HS-5 (cell line): ENCODE results near the gene NABP1.

Experiments used
- DNase-seq: peaks from one replicate; pipeline ENCODE4 v3.0.0-alpha.2; 2012; ENCODE audit warnings: low read depth

Gene NABP1

DNA sequence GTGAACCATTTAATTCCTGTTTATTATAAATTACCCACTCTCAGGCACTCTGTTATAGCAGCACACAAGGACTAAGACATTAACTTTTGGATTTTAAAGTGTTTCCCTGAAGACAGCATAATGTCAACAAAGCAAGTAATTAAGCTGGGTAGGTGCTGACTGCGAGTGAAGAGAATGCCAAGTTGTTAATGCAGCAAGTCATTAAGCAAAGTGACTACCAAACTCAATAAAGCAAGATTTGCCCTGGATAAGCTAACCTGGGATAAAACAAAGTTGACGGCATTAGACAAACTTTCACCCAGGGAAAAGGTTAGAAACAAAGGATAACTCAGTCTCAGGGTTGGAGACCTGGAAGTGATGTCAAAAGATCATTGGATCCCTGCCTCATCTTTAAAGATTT, 28.4 kb upstream of the NABP1 start:
- DNase-seq, result no peak

DNA sequence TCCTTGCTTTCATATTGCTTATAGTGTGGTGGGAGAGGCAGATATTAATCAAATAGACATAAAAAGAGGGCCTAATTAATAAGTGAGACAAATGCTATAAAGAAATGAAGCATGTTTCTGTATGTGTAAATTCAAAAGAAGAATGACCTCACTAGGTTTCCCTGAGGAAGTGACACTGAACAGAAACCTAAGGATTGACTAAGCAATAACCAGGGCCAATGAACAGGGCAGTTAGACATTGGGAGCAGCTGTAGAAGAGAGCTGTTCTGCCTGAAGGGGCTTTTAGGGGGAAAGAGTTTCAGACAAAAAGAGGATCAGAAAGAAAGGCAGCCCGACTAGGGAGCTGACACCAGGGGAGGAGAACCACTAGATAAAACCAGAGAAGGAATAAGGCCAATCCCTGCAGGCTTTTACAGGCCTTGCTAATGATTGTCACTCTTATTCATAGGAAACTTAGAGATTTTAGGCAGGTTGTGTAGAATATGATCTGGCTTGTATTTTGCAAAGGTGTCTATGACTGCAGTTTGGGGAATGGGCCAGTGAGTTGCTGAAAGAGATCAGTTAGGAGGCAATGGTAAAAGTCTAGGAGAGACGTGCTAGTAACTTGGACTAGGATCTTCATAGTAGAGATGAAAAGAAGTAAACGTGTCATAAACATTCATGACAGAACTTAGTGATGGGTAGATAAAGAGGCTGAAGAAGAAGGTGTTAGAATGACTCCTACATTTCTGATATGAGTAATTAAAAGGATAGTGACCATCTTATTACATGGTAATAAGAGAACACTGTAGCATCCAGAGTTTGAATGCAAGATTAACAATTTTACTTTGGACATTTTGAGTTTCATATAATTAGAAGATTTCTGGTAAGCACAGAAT, 26.8 kb upstream of the NABP1 start:
- no peak for DNase-seq

DNA sequence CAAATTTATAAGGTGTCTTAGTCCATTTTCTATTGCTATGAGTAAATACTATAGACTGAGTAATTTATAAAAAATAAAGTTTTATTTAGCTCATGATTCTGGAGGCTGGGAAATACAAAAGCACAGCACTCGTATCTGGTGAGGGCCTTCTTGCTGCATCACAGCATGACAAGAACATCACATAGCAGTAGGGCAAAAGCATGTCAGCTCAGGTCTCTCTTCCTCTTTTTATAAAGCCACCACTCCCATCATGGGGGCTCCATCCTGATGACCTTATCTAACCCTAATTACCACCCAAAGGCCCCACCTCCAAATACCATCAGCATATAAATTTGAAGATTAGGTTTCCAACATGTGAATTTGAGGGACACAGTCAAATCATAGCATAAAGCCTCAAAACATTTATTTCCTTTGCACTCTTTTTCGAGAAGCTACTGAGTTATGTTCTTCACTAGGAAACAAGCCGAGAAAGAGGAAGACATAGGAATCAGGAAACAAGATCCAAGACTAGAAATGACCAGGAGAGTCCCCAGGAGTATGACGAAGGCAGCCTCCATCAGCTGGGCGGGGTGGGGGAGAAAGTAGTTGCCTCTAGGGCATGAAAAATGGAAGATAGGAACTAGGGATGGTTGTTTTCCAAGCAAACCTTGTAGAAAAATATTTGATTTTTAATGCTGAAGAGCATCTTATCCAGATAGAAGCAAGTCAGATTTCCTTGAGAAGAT, 24.1 kb upstream of the NABP1 start:
- DNase-seq, result no peak

GRCh38 chr2:191656391-191656790, 21.5 kb upstream of the NABP1 start:
- peak; percentile 93 for DNase-seq

GRCh38 chr2:191656792-191657191, 21.1 kb upstream of the NABP1 start:
- DNase-seq, result no peak

GRCh38 chr2:191657977-191658376, 20.0 kb upstream of the NABP1 start:
- peak; percentile 87 for DNase-seq

DNA sequence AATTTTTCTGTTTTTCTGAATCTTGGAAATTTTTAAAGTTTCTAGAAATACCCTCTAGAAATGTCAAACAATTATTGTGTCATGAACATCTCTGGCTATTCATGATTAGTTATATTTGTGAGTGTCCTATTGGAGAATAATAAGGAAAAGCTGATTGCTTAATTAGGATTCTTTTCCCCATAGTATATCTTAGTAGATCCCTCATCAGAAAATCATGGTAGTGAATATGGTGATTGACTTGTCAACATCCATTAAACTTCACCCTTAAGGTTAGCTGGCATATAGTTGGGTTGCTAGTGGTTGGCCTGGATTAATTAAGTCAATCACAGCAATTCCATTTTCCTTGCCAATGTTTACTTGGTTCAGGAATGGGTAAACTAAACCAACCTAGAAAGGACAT, 18.7 kb upstream of the NABP1 start:
- no peak for DNase-seq

DNA sequence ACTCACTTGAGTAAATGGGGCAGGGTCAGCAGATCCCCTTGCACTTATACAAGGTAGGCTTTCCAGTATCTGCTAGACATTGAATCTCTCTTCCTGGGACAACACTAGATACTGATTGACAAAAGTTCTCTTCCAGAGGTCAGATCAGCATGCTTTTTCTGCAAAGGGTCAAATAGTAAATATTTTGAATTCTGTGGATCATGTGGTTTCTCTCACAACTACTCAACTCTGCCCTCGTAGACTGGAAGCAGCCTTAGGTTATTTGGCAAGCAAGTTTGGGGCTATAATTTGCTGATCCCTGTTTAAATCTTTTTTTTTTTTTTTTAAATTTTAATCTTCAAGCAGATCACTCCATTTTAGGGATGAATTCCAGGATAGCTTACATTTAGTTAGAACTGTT, 17.4 kb upstream of the NABP1 start:
- DNase-seq, result no peak

- DNase-seq, result no peak
These were observed 16.6 kb upstream of the NABP1 start for GRCh38 chr2:191661097-191661924.

DNA sequence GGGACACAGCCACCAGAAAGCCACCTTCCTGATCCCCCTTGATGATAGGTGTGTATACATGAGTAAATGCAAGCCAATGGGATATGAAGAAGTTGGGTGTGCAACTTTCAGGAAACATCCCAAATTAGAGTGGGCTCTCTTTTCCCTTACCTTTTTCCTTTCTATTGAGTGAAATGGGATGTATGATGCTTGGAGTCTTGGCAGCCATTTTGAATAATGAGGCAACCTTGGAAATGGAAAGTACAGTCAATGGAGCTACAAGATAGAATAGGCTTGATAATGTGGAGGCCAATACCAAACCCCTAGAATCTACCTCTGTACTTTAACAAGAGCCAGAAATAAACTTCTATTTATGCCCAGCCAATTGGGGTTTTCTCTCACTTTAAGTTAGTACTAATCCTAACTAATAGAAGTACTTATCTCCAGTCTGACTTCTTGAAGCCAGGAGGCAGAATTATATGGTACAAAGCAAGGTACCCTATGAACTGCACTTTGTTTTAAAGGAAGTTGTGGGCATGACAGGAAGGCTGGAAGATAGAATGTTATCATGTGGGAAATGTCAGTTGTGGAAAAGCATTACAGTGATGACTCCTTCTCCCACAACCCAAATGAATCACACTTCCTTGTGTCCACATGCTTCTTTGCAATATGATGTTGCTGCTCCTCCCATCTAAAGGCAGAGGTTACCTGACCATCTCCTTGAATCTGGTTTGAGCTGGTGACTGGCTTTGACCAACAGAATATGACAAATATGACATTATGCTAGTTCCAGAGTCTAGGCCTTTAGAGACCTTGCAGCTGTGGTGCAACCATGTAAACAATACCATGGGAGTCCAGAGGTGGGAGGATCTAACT, 12.9 kb upstream of the NABP1 start:
- DNase-seq, result no peak

GRCh38 chr2:191666226-191666625, 11.7 kb upstream of the NABP1 start:
- no peak for DNase-seq

GRCh38 chr2:191666732-191667131, 11.2 kb upstream of the NABP1 start:
- no peak for DNase-seq

DNA sequence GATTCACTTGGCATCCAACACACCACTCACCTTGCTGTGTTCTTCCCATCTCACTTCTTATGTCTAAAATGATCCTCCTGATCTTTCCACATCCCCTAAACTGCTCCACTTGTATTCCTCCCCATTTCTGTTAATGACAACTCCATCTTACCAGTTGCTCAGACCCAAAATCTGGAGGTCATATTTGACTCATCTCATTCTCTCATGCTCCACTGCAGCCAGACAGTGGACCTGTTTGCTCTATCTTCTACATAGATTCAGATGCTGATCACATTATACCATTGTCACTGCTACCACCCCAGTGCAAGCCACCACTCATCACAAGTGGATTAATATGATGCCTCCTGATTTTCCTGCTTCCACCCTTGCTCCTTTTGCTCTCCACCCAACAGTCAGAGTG, 7.9 kb upstream of the NABP1 start:
- no peak for DNase-seq

DNA sequence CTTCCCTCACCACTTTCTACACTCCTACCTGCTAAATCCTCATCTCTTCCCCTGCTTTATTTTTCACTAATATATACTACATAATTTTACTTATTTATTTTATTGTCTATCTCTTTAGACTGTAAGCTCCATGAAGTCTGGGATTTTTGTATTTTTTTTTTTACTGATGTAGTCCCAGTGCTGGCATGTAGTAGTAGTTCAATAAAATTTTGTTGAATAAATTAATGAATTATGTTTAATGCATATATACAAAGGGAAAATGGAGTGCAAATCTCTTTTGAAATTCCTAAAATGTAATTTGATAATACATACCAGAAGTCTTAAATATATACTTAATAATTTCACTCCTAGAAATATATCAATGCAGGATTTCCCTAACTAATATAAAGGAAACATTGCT, 7.1 kb upstream of the NABP1 start:
- DNase-seq, result no peak

- DNase-seq, result no peak
These were observed 1.9 kb upstream of the NABP1 start for GRCh38 chr2:191675807-191676721.

DNA sequence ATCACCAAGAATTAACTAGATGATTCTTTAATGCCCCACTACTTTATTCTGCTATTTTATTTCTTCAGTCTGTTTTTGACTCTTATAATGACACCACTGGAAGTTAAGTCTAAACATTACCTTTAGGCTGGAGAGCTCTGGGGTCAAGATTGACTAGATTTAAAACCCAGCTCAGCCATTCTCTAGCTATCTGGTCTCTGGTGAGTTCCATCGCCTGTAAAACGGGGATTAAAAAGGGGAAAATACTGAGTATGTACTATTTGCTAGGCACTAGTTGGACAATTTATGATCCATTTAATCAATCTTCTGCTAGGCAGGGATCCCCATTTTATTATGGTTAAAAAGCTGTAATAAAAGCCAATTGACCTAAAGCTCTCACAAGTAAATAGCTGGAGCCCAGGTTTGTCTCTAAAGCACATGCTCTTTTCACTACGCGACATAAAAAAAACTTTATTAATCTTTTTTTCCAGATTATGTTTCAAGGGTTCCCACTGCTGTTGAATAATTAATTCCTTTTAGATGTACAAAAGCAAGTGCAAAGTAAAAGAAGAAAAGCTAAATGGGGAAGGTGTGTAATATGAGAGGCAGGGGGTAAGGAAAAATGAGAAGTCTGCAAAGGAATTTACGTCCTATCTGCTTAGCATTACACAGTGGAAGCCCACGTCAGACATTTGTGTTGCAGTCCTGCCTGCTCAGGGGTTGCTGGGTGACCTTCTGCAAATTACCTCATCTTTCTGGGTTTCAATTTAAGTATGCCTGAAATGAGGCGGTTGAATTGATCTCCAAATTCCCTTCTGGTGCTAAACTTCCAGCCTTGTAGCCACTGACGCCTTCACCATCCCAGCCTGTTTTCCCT, 918 bp upstream of the NABP1 start:
- no peak for DNase-seq

DNA sequence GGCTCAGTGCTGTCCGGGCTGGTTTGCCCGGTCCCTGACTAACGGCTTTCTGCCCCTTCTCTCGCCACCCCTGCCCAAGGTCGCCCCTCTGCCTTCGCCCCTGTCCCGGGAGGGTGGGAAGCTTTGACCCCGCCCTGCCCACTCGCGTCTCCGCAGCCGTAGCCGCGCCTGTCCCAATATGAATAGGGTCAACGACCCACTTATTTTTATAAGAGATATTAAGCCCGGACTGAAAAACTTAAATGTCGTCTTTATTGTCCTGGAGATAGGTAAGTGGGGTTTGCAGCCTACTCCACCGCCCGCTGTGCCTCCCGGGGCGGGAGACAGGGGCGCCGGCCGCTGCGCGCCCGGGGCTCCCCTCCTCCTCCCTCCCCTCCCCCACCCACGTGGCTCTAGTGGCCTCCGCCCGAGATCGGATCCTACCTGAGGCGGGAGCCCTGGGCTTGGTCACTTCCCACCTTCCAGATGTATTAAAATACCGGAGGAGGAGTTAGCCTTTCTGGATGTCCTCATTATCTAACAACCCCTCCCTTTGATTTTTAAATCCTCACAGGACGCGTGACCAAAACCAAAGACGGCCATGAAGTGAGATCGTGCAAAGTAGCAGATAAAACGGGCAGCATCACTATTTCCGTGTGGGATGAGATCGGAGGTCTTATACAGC, 633 bp downstream of the NABP1 start:
- DNase-seq, result no peak

DNA sequence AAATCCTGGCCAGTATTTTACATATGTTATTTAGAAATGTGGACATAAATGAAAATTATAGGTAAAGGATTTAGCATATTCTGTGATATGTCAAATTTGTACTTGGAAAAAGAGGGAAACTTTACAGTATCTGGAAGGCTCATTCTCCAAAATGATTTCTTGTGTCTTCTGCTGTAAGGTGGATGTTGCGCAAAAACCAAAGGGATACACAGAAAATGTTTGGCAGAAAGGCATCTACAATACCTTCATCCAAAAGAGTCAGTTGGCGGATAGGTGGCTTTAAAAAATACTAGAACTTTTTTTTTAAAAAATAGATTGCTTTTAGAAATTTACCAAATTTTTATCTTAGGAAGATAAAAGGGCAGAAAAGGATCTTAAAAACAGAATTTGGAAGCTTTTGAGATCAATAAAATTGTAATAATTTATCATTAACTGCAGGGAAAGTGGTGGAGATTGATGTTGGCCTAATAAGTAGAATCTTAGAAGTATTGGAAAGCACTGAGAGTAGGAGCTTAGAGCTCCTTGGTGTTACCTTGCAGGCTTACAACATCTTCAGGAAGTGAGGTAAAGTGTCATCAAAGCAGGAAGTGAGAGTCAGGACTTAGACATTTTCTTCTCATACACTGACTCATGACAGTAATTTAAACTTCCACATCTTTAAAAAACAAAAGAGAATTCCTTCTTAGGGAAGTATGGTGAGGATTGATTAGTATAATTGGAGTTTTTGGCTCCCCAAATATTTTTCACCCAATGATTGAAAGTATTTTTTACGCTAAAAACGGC, 2.1 kb downstream of the NABP1 start:
- DNase-seq, result peak; percentile 91
